HG03064 (cell line): ENCODE results near the gene JMJD4.
"Not testable (repeated sequence)": the region's sequence is repeated elsewhere in the genome, so short reads cannot be mapped to it uniquely, and the experiment has no call there.

ENCODE experiments used
- ATAC-seq: cut with Tn5 transposase; IDR thresholded peaks from one replicate; pipeline ENCODE4 v1.9.1; 2021; ENCODE audit warnings: low read depth; ENCODE audit not compliant: unreplicated experiment

The JMJD4 gene

DNA sequence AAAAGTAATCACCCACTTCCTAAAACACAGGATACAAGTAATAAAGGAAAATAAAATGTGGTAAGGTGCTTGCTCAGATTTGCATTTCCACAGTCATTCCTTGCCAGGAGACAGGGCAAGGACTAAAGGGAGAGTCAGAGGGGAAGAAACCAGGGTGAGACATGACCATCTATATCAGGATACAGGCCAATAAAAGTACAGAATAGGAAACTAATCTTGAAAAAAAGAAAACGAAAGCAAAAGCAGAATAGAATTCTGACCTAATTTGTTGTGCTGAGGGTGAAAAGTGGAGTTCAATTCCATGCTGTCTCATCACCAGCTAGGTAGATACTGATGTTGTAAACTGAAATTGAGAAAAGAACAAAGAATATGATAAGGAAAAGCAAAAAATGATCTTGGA, 27.3 kb downstream of the JMJD4 start:
- ATAC-seq: no peak

DNA sequence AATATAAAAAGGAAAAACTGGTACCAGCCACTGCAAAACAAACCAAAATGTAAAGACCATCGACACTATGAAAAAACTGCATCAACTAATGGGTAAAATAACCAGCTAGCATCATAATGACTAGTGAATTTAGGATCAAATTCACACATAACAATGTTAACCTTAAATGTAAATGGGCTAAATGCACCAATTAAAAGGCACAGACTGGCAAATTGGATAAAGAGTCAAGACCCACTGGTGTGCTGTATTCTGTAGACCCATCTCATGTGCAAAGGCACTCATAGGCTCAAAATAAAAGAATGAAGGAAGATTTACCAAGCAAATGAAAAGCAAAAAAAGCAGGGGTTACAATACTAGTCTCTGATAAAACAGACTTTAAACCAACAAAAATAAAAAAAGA, 33.5 kb downstream of the JMJD4 start:
- ATAC-seq: not testable (repeated sequence)

DNA sequence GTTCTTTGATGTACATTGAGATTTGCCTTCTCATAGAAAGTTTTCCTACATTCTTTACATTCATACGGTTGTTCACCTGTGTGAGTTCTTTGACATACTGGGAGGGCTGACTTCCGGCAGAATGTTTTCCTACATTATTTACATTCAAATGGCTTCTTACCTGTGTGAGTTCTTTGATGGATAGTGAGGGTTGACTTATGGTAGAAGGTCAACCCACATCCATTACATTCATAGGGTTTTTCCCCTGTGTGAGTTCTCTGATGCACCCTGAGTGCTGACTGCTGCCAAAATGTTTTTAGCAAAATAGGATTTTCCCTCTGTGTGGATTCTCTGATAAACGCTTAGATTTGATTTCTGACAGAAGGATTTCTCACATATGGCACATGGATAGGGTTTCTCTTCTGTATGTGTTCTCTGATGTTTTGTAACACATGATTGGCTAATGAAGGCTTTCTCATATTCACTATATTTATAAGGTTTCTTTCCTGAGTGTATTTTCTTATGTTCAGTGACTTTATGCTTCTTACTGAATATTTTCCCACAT, 37.7 kb downstream of the JMJD4 start:
- no peak for ATAC-seq

DNA sequence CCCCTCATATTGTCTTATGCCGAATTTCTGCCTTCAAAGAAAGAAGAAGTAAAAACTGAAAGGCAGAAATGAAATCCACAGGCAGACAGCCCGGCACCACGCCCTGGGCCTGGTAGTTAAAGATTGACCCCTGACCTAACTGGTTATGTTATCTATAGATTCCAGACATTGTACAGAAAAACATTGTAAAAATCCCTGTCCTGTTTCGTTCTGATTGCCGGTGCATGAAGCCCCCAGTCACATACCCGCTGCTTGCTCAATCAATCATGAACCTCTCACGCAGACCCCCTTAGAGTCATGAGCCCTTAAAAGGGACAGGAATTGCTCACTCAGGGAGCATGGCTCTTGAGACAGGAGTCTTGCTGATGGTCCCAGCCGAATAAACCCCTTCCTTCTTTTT, 49.3 kb downstream of the JMJD4 start:
- ATAC-seq: no peak
